ENCODE measurements around the gene TTC7B.

- TF ChIP-seq MTA3 (CRISPR knock-in tag; IDR thresholded peaks at IDR 0.05) (no peak), ZNF792 (CRISPR knock-in tag; IDR thresholded peaks at IDR 0.05) (no peak), E2F5 (CRISPR knock-in tag; conservative IDR thresholded peaks at IDR 0.05) (no peak)
These were observed 231.1 kb downstream of the TTC7B start for GRCh38 chr14:90585106-90585505.
